ENCODE data around the gene DMD. TPM values are rescaled to one million over a fixed set of nuclear protein-coding genes. Genes with fewer than 3 reads are reported as not detected.

The DMD gene
- total RNA-seq, 1 experiment from 2014 or later: 47.2 TPM

DNA sequence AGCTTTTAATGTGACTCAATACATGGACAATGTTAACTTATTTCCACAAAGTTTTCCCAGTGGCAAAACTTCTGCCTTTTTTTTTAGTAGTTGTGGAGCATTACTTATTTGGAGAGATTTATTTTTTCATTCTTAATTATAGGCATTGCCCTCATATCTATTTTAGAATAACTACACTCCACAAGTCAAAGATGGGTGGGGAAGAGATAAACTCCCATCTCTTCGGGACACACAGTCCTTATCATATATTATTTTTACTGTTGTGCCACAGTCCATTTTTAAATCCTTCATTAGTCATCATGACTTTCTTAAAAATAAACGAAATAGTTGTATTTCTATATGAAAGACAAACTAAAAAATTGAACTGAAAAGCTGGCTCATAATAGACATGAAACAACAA lies 1.2 kb downstream of the DMD start:
- Mint-ChIP-seq H3K4me3 (ENCODE audit: unreplicated experiment) (no peak overlapping the region), H3K27ac (ENCODE audit: unreplicated experiment) (no peak overlapping the region), H3K36me3 (ENCODE audit: insufficient read depth, unreplicated experiment) (no peaks in the 10 kb centered on the region), H3K9me3 (ENCODE audit: unreplicated experiment) (no peaks in the 10 kb centered on the region), H3K27me3 (ENCODE audit: insufficient read depth, unreplicated experiment) (no peaks in the 10 kb centered on the region), H3K4me1 (ENCODE audit: low read depth, unreplicated experiment) (no peaks in the 10 kb centered on the region)
- BruUV-seq (replicated peaks): no TSS peak
- no peaks in the 10 kb centered on the region for H3K9me3 ChIP-seq
- intact Hi-C loops (cut with micrococcal nuclease; ENCODE audit: unreplicated experiment): no loop called here
- ChIA-PET CTCF (no interaction called here), POLR2A (no interaction called here)
- DNase-seq: no peak
- H3K27me3 ChIP-seq (replicated peaks; ENCODE audit: control insufficient read depth, insufficient read depth, low read length): no peaks in the 10 kb centered on the region
- TF ChIP-seq, protein P1, sequence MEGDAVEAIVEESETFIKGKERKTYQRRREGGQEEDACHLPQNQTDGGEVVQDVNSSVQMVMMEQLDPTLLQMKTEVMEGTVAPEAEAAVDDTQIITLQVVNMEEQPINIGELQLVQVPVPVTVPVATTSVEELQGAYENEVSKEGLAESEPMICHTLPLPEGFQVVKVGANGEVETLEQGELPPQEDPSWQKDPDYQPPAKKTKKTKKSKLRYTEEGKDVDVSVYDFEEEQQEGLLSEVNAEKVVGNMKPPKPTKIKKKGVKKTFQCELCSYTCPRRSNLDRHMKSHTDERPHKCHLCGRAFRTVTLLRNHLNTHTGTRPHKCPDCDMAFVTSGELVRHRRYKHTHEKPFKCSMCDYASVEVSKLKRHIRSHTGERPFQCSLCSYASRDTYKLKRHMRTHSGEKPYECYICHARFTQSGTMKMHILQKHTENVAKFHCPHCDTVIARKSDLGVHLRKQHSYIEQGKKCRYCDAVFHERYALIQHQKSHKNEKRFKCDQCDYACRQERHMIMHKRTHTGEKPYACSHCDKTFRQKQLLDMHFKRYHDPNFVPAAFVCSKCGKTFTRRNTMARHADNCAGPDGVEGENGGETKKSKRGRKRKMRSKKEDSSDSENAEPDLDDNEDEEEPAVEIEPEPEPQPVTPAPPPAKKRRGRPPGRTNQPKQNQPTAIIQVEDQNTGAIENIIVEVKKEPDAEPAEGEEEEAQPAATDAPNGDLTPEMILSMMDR (IDR thresholded peaks at IDR 0.05; ENCODE audit: insufficient read depth in 1 of 2, low read depth in 1 of 2, low read length in 1 of 2, severe bottlenecking in 1 of 2, unreplicated experiment in 1 of 2): no peak
- H3K4me1 ChIP-seq: no peaks in the 10 kb centered on the region
- no peak overlapping the region for H3K4me3 ChIP-seq (ENCODE audit: low read depth, low read length)
- H3K36me3 ChIP-seq (ENCODE audit: control insufficient read depth, insufficient read depth, low read length): no peaks in the 10 kb centered on the region

DNA sequence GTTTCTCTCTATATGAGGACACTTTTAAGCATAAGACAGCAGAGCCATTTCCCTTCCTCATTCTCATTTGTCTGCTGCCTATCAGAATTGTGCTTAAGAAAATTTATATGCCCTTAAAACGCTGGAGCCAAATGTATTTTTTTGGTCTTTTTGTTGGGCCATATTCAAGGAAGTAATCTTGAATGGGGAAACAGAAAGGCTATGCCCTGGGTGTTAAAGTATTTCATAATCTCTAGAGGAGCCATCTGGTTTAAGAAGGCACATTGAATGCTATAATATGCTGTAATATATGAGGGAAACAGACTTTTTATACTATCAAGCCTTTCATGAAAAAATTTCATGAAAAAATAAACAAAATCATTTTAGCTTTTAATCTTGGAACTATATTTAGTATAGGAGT lies 4.3 kb downstream of the DMD start:
- H3K36me3 ChIP-seq (ENCODE audit: control insufficient read depth, insufficient read depth, low read length): no peaks in the 10 kb centered on the region
- H3K9me3 Mint-ChIP-seq (ENCODE audit: unreplicated experiment): no peaks in the 10 kb centered on the region
- no peaks in the 10 kb centered on the region for H3K27me3 ChIP-seq (replicated peaks; ENCODE audit: control insufficient read depth, insufficient read depth, low read length)
- no peak overlapping the region for H3K27ac Mint-ChIP-seq (ENCODE audit: unreplicated experiment)
- ChIA-PET POLR2A (no interaction called here), CTCF (no interaction called here)
- H3K9me3 ChIP-seq: no peaks in the 10 kb centered on the region
- H3K4me3 Mint-ChIP-seq (ENCODE audit: unreplicated experiment): no peak overlapping the region
- intact Hi-C loops (cut with micrococcal nuclease; ENCODE audit: unreplicated experiment): no loop called here
- no peak overlapping the region for H3K4me3 ChIP-seq (ENCODE audit: low read depth, low read length)
- DNase-seq: no peak
- no peaks in the 10 kb centered on the region for H3K4me1 Mint-ChIP-seq (ENCODE audit: low read depth, unreplicated experiment)
- H3K36me3 Mint-ChIP-seq (ENCODE audit: insufficient read depth, unreplicated experiment): no peaks in the 10 kb centered on the region
- no TSS peak for BruUV-seq (replicated peaks)
- no peaks in the 10 kb centered on the region for H3K27me3 Mint-ChIP-seq (ENCODE audit: insufficient read depth, unreplicated experiment)
- H3K4me1 ChIP-seq: no peaks in the 10 kb centered on the region
- TF ChIP-seq, protein P1 (IDR thresholded peaks at IDR 0.05; ENCODE audit: insufficient read depth in 1 of 2, low read depth in 1 of 2, low read length in 1 of 2, severe bottlenecking in 1 of 2, unreplicated experiment in 1 of 2): no peak

DNA sequence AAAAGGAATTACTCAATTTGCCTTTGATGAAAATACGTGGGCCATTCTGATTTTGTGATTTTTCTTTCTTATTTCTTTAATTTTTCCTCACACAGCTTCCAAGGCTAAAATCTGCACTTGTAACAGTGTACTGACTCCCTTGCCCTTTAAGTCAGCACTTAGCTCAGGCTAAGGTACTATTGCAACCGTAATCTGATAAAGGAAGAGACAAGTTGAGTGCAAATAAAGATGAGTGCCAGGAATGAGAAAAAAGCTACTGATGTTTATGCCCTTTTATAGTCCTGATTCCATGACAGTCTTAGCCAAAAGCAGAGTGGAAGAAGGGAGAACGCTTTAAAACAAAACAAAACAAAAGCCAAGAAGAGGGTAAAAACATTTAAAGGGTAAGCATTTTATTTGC lies 6.0 kb downstream of the DMD start:
- H3K4me1 Mint-ChIP-seq (ENCODE audit: low read depth, unreplicated experiment): no peaks in the 10 kb centered on the region
- no peak overlapping the region for H3K27ac Mint-ChIP-seq (ENCODE audit: unreplicated experiment)
- ChIA-PET CTCF (no interaction called here), POLR2A (no interaction called here)
- intact Hi-C loops (cut with micrococcal nuclease; ENCODE audit: unreplicated experiment): no loop called here
- no TSS peak for BruUV-seq (replicated peaks)
- H3K4me1 ChIP-seq: no peaks in the 10 kb centered on the region
- H3K4me3 Mint-ChIP-seq (ENCODE audit: unreplicated experiment): no peak overlapping the region
- no peaks in the 10 kb centered on the region for H3K9me3 Mint-ChIP-seq (ENCODE audit: unreplicated experiment)
- no peaks in the 10 kb centered on the region for H3K9me3 ChIP-seq
- no peak for DNase-seq
- TF ChIP-seq, protein P1 (IDR thresholded peaks at IDR 0.05; ENCODE audit: insufficient read depth in 1 of 2, low read depth in 1 of 2, low read length in 1 of 2, severe bottlenecking in 1 of 2, unreplicated experiment in 1 of 2): no peak
- no peaks in the 10 kb centered on the region for H3K27me3 Mint-ChIP-seq (ENCODE audit: insufficient read depth, unreplicated experiment)
- H3K36me3 Mint-ChIP-seq (ENCODE audit: insufficient read depth, unreplicated experiment): no peaks in the 10 kb centered on the region
- H3K36me3 ChIP-seq (ENCODE audit: control insufficient read depth, insufficient read depth, low read length): no peaks in the 10 kb centered on the region
- H3K27me3 ChIP-seq (replicated peaks; ENCODE audit: control insufficient read depth, insufficient read depth, low read length): no peaks in the 10 kb centered on the region
- no peak overlapping the region for H3K4me3 ChIP-seq (ENCODE audit: low read depth, low read length)

All from Caco-2 (cell line).